ENCODE results near the gene FAM110A.
"Not testable (repeated sequence)": the region's sequence is repeated elsewhere in the genome, so short reads cannot be mapped to it uniquely, and the experiment has no call there.

Gene FAM110A

DNA sequence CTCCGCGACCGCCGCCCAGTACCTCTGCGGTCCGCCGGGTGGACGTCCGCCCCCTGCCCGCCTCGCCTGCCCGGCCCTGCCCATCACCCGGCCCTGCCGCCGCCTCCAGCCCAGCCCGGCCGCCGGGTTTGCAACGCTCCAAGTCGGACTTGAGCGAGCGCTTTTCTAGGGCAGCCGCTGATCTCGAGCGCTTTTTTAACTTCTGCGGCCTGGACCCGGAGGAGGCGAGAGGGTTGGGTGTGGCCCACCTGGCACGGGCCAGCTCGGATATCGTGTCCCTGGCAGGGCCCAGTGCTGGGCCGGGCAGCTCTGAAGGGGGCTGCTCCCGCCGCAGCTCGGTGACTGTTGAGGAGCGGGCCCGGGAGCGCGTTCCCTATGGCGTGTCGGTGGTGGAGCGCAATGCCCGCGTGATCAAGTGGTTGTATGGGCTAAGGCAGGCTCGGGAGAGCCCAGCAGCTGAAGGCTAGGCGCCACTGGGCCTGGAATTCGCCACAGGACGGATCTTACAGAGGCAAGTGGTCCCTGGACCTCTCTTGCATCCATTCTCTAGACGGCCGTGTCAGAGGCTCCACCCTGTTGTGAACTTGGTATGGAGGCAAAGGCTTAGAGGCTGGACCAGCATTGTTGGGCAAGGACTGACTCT, 11.8 kb downstream of the FAM110A start:
- DNase-seq: no peak

DNA sequence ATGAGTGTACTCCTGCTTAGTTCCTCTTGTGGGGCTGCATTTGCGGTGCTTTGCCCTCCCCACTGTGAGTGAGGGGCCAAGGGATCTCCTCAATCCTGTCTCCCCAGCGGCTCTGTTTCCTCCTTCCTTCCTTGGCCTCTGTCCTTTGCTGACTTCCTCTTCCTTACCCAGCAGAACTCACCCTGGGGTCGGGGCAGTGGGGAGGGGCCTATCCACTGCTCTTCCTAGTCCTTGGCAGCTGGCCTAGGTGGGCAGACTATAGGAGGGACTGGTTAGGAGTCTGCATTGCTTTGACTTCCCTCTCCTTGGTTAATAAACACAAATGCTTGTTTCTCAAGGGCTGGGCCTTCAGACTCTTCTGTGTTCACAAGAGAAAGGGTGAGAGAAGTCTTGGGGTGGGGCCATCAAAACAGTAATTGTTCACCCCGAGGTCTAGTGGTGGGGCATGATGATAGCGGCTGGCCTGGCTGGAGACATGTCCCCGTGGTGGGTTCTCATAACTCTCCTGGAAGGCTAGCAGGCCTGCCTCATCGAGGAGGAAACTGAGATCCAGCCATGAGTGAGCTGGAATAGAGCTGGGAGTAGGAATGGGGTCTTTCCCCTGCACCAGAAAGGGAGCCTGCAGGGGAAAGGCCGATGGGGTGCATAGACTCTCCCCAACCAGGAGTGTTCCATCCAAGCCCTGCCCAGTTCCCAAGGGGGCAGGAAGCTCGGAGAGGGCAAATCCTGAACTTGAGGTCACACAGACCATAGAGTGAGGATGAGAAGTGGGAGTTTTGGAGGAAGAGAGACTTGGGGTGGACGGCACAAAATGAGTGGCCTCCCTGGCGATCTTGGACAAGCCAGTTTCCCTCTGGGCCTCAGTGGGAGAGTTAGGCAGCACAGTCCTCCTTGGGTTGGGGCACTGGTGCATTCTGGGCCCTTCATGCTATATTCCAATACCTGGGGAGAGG, 12.7 kb downstream of the FAM110A start:
- DNase-seq: no peak

DNA sequence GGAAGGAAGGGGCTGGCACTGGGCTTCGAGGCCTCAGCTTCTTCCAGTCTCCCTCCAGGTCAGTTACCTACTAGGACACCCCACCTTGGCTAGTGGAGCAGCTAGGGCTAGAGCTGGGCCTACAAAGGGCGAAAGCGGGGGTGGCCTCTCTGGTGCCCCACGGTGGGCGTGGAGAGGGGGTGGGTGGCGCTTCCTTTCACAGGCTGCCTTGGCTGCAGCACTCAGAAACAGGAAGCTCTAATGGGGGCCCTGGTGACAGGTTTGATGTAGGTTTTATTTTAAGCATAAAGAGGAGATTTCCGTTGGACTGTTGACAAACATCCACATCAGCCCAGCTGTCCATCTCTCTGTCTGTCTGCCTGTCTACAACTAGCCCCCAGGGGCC, 13.4 kb downstream of the FAM110A start:
- peak; percentile 44 to 46 for DNase-seq

DNA sequence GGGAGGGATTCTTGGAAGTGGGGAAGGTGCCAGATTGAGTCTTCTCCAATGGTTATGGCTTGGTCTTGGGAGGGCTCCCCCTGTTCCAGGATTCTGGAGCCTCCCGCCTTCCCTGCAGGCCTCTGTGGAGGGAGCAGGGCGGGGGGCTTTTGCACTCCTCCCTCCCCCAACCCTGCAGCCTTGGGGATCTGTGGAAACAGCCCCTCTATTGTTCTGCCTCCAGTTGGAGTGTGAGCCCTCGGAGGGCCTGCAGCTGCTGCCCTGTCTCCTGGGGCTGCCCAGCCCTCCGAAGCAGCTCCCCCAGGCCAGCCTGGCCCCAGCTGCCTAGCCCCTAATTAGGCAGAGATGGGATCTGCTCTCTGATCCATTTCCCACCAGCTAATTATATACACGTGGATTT, 14.7 kb downstream of the FAM110A start:
- DNase-seq: no peak

DNA sequence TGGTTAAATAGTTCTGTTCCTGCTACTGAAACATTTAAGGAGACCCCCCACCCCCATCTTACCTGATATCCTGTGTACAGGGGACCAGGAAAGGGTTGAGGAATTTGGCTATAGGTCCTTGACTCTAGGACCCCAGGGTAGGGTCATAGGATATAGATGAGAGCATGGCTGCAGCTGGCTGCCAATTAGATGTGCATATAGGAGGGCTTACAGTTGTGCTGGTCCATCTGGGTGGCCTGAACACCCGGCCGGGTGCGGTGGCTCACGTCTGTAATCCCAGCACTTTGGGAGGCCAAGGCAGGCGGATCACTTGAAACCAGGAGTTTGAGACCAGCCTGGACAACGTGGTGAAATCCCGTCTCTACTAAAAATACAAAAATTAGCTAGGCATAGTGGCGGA, 15.2 kb downstream of the FAM110A start:
- not testable (repeated sequence) for DNase-seq

DNA sequence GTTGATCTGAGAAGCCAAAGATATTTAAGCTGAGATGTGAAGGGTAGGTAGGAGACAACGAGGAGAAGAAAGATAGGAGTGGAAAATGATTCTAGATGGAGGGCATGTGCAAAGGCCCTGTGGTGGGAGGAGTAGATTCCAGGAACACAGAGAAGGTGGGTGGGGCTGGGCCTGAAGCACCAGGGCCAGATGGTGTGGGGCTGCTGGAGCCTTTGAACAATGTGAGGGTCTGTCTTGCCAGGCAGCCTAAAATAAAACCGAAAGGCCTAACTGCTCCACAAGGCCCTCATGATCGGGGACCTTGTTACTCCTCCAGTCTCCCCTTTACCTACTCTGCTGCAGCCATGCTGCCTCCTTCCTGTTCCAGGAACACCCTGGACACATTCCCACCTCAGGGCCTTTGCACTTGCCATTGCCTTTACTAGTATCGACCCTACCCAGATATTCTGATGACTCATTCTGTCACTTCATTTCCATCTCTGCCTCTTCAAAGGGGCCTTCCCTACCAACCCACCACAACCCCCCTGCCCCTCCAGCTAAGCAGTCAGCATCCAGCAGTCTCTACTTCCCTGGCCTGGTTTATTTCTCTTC, 20.0 kb downstream of the FAM110A start:
- no peak for DNase-seq

DNA sequence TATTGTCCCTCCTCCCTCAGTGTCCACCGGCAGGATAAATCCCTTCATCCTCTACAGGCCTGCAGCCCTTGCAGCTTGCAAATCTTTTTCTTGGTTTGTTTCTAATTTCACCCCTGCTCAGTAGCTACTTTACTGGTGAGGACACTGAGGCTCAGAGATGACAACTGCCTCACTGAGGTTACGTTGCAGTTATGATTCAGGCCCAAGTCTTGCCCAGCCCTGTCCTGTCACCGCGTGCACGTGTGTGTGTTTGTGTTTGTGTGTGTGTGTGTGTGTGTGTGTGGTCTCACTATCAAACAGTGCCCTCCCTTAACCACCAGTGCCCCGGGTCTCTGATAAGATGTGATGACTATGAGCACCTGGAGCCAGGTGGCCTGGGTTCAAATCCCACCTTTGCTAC, 21.1 kb downstream of the FAM110A start:
- no peak for DNase-seq

DNA sequence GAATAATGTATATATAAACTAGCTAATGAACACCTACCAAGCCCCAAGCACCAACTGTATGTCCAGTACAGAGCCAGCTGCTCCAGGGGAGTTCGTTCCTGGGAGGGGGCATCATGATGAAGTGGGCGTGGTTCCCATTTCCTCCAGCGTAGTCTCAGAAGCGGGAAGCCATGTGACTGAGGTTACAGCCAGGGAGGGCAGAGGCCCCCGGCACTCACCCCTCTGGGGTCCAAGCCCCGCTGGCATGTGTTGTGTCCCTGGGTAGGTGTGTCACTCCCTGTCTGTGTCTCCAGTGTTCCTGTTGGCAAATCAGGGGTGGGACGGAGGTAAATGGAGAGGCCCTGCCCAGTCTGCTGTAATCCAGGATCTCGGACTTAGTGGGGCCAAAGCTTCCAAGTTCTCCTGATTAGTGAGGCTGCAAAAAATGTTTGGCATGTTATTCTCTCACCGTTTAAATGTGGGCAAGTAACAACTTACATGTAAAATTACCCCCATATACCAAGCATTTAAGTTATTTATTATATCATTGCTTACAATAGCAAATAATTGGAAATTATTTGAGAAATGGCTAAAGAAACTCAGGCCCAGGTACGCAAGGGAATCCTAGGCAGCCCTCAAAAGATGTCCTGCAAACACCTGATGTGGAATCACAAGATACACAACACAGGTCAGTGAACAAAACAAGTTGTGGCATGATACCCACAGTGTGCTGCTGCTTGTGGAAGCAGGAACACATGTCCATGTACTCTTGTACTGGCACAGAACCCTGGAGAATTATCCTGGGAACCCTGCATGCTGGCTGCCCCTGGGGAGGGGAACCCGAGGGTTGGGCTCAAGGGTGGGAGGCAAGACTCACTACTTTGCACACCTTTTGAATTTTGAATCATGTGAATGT, 22.2 kb downstream of the FAM110A start:
- no peak for DNase-seq

DNA sequence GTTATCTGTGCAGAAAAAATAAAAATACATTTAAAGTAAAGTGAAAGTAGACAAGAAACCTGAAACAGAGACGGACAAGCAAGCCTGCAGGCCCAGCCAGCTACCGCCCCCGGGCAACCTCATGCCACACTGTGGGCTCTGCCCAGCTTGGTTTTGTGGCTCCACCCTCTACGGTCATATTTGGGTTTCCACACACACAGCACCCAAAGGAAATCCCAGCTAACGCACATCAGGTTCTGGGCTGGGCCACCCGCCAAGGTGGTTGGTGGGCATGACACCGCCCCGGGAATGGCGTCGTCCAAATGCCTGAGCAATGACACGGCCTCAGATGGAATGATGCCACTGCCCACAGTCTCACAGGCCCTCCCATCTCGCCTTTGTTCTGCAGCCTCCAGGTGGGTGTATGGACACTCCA, 22.9 kb downstream of the FAM110A start:
- DNase-seq: peak; percentile 30 to 39

DNA sequence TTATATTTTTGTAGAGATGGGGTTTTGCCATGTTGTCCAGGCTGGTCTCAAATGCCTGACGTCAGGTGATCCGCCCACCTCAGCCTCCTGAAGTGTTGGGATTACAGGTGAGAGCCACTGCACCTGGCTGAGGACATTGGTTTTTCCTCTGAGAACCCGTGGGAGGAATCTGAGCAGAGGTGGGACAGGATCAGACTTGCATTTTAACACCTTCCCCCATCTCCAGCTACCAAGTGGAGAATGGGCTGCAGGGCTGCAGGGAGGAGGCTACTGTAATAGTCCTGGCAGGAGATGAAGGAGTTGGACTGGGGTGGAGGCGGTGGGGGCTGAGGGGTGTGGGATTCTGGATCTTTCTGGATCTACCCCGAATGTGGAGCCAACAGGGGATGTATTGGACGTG, 24.5 kb downstream of the FAM110A start:
- no peak for DNase-seq

DNA sequence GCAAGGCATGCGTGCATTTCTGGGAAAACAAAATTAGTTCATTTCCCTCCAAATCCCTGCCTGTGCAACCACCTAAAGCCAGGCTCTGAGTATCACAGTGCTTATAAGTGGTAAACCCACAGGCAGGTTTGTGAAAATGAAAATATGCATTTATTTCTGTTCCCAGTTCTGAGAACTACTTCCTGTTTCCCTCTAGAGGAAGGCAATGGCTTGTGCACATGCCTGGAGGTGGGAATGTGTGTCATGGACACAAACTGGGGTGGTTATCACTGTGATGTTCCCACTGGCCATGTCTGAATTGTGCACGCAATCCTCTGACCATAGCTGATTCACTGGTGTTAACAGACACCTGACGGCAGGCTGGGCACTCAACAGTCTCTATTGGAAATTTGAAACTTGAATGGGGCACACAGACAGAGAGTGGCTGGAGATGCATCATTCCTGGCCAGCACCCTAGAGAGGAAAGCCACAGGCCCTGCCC, 26.3 kb downstream of the FAM110A start:
- no peak for DNase-seq

DNA sequence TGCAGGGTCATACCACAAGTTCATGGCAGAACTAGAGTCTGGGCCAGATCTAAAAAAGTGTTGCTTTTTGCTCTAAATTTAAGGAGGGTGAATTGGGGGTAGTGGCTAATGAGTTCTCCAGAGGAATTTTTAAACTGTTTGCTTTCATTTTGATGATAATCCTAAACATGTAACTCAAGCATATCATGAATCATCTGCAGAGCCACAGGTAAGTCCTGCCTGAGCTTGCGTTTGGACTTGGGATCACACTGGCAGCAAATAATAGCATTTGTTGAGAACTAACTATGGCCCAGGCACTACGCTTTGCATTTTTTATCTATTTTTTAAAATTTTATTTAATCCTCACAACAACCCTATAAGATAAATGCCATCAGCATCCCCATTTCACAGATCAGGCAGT, 27.4 kb downstream of the FAM110A start:
- no peak for DNase-seq

DNA sequence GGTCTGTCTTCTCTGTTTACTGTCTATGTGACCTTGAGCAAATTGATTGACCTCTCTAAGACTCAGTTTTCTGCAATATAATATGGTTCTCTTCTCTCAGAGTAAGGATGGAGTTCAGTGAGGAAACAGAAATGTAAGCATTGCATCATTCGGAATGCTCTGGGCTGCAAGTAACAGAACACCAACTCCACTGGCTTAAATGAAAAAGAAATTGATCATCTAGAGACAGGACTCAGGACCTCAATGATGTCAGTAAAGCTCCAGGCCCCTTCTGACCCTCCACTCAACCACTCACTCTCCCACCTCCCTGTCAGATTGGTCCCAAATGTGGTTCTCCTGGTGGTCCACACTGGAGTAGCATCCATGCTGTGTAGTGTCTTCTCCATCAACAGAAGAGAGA, 31.9 kb downstream of the FAM110A start:
- no peak for DNase-seq

DNA sequence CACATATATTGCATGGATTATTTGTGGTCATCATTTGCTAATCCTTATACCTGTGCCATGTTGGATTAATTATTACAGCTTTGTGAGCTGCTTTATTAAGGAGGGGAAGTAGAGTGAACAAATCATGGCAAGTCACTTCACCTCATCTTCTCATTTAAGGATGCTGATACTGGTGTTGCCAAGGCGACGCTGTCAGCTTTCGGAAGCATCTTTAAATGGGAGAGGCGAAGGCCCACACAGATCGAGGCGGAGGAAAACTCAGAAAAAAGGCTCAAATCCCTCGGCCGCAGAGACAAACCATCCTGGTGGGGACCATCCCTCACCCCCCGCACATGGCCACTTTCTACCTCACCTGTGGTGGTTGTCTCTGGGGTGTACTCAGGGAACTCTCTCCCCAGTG, 34.8 kb downstream of the FAM110A start:
- DNase-seq: no peak

DNA sequence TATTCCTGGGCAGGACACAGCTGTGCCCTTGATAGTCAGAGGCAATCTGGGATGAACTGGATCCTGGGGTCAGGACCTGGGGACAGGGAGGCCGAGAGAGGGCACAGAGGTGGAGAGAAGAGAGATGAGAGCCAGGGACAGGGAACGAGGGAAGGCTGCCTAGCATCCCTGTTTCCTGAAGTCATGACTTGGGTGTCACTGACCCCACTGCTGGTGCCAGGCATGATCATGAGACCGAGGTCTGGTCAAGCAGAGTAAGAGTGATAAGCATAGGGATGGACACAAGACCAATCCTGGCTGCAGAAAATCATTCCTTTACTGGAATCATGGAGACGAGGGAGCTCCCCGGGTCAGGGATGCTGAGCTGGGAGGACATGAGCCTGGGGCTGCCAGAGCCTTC, 36.1 kb downstream of the FAM110A start:
- DNase-seq: no peak

DNA sequence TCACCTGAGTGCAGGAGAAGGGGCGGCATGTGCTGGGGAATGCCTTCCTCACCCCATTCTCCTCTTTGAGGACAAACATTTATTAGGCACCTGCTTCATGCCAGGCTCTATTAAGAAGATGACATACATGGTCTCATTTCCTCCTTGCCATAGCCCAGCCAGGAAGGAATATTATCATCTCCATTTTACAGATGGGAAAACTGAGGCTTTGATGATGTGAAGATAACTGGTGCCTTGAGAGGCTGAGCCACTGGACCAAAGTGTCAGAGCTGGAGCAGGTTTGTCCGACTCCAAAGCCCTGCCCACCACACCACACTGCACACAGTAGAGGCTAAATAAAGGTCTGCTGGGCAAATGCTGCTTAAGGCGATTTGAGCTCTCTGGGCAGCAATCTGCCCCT, 37.2 kb downstream of the FAM110A start:
- DNase-seq: no peak

DNA sequence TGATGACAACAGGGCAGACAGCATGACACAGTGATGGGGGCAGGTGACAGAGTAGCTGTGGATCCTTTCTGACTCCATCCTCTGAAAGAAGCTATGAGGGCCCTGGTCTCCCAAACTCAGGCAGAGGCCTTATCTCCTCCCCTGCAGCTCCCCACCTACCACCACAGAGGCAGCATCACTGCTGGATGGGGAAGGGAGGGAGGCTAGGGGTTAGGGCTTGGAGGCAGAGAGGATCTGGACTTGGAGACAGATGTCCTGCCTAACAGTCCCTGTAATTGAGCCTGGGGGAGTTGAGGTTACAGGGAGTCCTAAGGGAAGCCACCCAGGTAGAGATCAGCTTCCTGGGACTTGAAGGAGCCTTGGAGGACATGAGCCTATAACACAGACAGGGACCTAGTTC, 37.9 kb downstream of the FAM110A start:
- DNase-seq: no peak

DNA sequence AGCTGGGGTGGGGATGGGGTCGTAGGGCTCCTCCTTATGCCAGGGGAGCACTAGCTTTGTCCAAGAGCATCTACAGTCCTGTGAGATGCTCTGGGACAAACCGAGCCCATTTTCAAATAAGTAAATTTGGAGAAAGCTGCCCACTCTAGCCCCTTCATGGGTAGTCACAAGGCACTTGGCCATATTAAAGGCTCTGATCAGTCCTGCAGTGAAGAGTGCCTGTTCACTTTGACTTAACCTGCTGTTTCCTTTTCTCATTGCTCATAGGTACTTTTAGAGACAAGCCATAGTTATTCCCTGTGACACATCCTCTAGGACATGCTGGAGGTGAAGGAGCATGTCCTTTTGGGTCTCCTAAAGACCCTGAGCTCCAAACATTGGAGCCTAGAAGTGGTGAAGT, 38.4 kb downstream of the FAM110A start:
- DNase-seq: no peak

DNA sequence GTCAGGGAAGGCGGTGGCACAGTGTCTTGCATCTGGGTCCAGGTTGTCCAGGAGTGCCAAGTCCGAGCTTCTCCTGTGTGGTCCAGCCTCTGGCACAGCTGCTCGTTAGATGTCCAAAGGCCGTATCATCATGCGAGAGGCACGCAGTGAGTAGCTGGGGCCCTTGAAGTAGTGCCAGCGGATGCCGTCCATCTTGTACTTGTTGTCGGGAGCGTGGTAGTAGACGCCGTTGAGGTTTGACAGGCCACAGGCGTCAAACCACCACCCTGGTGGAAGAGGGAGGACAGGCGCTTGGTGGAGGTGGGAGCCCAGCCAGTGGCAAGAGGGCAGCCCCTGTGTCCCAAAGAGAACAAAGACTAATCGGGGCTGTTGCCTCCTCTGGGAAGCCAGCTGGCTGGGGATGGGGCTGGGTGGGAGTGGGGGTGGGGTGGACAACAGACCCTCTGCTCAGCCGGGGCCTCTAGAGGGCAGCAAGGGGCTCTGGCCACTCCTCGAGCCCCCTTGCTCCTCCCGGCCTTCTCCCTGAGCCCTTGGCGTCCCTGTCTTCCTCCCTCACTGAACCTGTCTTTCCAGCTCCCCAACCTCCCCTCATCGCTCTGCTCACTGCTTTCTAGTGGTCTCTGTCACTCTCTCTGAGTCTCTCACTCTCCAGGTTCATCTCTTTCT, 39.5 kb downstream of the FAM110A start:
- DNase-seq: no peak

DNA sequence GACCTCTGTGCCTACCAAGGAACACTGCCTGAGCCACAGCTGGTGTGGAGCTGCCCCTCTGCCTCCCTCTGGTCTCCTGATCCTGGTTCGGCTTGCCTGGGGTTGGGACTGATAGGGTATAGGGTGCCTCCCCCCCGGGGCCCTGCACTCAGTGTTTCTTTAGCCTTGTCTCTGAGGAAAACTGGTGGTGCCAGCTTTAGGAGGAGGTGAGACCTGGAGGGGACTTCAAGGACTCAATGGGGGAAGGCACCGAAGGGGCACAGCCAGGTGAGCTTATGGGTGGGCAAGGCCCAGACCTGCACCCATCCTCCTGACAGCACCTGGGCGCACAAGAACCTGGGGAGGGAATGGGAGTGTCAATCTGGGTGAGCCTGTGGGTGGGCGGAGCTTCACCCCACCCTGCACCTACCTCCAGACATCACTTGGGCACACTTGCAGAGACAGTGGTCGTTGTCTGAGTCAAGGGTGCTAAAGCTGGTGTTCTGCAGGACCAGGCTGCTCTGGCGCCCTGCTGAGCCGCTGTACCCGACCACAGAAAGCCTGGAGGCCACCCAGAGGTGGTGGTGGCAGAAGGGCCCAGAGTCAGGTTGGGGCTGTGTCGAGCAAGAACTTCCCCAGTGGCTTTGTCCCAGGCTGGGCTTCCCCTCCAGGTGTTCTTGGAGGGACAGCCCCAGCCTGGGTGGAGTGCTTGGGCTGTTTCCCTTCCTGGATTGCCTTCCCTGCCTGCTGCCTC, 40.5 kb downstream of the FAM110A start:
- DNase-seq: no peak

DNA sequence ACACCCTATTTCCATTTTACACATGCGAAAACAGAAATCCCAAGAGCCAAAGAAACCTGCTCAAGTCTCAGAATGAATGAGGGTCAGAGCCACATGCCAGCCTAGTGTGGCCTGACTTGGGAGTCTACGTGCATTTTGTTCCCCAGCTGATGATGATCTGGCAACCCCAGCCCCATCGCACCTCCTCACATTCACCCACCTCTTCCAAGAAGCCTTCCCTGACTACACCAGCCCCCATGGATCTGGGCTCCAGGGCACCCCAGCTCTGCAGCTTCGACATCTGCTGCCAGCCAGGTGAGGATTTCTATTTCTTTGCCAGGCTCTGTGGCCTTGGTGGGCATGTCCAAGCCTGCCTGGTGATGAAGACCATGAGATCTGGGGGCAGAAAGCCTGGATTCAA, 41.6 kb downstream of the FAM110A start:
- no peak for DNase-seq

DNA sequence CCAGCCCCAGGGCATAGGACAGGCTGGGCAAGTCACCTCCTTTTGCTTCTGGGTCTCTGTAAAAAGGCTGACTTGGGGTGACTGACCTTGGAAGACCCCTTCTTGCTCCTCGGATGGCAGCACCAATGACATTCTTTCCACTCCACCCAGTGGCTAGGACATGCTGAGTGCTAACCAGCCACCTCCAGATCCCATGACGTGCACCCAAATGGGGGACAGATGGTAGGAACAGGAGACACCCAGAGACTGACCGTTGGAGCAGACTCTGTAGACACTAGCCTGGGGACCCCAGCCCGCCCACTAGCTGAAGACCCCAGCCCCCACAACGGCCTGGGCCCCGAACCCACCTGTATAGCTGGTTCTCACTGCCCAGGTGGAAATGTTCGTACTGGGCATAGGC, 44.3 kb downstream of the FAM110A start:
- no peak for DNase-seq
